ENCODE data around the gene LRRC47. TPM values are rescaled to one million over a fixed set of nuclear protein-coding genes. Genes with fewer than 3 reads are reported as not detected.

Gene LRRC47
- total RNA-seq, 1 donor from 2014 or later = 57.2 TPM

- no peak for DNase-seq (ENCODE audit: low read depth)
Observed at GRCh38 chr1:3772715-3773571, 23.4 kb downstream of the LRRC47 start, which contains the start of gene SMIM1. Gene SMIM1, plus strand, starts transcription at chr1:3772749. Its CDS starts 2,625 bp downstream, at chr1:3775374.

GRCh38 chr1:3772027-3772714 is 24.1 kb downstream of the LRRC47 start:
- no peak for DNase-seq (ENCODE audit: low read depth)

- no peak for DNase-seq (ENCODE audit: low read depth)
Observed at GRCh38 chr1:3771108-3772026, 24.9 kb downstream of the LRRC47 start.

- DNase-seq (ENCODE audit: low read depth) = no peak
Observed at GRCh38 chr1:3770047-3770765, 26.1 kb downstream of the LRRC47 start.

- DNase-seq (ENCODE audit: low read depth) = no peak
Observed at GRCh38 chr1:3768811-3769390, 27.4 kb downstream of the LRRC47 start.

GRCh38 chr1:3767328-3767925 is 28.9 kb downstream of the LRRC47 start:
- DNase-seq (ENCODE audit: low read depth) = no peak

- DNase-seq (ENCODE audit: low read depth) = no peak
Observed at GRCh38 chr1:3763351-3764125, 32.8 kb downstream of the LRRC47 start.

- DNase-seq (ENCODE audit: low read depth) = no peak
Observed at GRCh38 chr1:3762873-3763228, 33.4 kb downstream of the LRRC47 start.

- no peak for DNase-seq (ENCODE audit: low read depth)
Observed at GRCh38 chr1:3762151-3762872, 34.0 kb downstream of the LRRC47 start.

GRCh38 chr1:3761296-3762010 is 34.8 kb downstream of the LRRC47 start:
- no peak for DNase-seq (ENCODE audit: low read depth)

GRCh38 chr1:3759796-3760195 is 36.5 kb downstream of the LRRC47 start:
- DNase-seq (ENCODE audit: low read depth) = no peak

GRCh38 chr1:3759164-3759563 is 37.1 kb downstream of the LRRC47 start:
- no peak for DNase-seq (ENCODE audit: low read depth)

- no peak for DNase-seq (ENCODE audit: low read depth)
Observed at GRCh38 chr1:3756394-3756793, 39.9 kb downstream of the LRRC47 start.

- no peak for DNase-seq (ENCODE audit: low read depth)
Observed at GRCh38 chr1:3753656-3754454, 42.4 kb downstream of the LRRC47 start.

GRCh38 chr1:3752400-3752945 is 43.8 kb downstream of the LRRC47 start, which contains the start of gene CCDC27:
Gene CCDC27, plus strand, starts transcription at chr1:3752450. Its CDS starts 32 bp downstream, at chr1:3752482.
- no peak for DNase-seq (ENCODE audit: low read depth)

- no peak for DNase-seq (ENCODE audit: low read depth)
Observed at GRCh38 chr1:3750741-3751140, 45.6 kb downstream of the LRRC47 start.

GRCh38 chr1:3749512-3749911 is 46.8 kb downstream of the LRRC47 start:
- no peak for DNase-seq (ENCODE audit: low read depth)
